AG04449 (cell line): Measurements from ENCODE around the gene MFGE8.

Experiments
- CTCF ChIA-PET: fragments of 350-600 bp; formaldehyde crosslinking; extraction: SDS; loops from one replicate; lab custom pipeline; 2021; ENCODE audit warnings: antibody characterized with exemption; lab: Yijun Ruan, JAX
- POLR2A ChIA-PET: fragments of 400-600, 350-600 bp; formaldehyde crosslinking; extraction: SDS; loops from one replicate; lab custom pipeline; 2020; ENCODE audit warnings: antibody characterized with exemption, inconsistent platforms; lab: Yijun Ruan, JAX
- DNase-seq: peaks from one replicate; pipeline ENCODE4 v3.0.0-alpha.2; 2010; ENCODE audit warnings: low read depth, low spot score
- H3K4me3 ChIP-seq: 2 replicates; pipeline ENCODE4 v1.5.1; 2011; ENCODE audit warnings: low read depth, mild to moderate bottlenecking, control low read depth, low read length
- TF ChIP-seq, protein P1 (sequence below): IDR thresholded peaks from one replicate; pipeline ENCODE4 v1.5.1; 2011; ENCODE audit warnings: mild to moderate bottlenecking, moderate library complexity, low read length, control low read depth, inconsistent platforms; ENCODE audit not compliant: insufficient read depth; ENCODE audit errors: missing control alignments

MFGE8 gene

DNA sequence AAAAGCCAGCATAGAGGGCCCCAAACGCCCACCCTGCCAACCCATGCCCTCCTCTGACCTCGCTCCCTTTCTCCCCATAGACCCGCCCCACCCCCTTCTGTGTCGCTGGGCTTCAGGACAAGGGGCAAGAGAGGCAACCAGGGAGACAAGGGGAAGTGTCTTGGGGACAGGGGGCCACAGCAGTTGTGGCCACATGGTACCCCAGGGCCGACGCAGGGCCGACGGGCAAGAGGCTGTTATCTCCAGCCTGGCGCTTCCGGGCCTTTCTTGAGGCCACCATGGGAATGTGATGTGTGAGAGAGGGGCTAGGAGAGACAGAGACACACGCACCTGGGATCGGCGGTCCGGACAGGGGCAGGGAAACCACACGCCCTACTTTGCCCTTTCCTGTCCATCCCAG lies 14.4 kb downstream of the MFGE8 start:
- TF ChIP-seq, protein P1, sequence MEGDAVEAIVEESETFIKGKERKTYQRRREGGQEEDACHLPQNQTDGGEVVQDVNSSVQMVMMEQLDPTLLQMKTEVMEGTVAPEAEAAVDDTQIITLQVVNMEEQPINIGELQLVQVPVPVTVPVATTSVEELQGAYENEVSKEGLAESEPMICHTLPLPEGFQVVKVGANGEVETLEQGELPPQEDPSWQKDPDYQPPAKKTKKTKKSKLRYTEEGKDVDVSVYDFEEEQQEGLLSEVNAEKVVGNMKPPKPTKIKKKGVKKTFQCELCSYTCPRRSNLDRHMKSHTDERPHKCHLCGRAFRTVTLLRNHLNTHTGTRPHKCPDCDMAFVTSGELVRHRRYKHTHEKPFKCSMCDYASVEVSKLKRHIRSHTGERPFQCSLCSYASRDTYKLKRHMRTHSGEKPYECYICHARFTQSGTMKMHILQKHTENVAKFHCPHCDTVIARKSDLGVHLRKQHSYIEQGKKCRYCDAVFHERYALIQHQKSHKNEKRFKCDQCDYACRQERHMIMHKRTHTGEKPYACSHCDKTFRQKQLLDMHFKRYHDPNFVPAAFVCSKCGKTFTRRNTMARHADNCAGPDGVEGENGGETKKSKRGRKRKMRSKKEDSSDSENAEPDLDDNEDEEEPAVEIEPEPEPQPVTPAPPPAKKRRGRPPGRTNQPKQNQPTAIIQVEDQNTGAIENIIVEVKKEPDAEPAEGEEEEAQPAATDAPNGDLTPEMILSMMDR = no peak
- no peak overlapping the region for H3K4me3 ChIP-seq
- no peak for DNase-seq
- ChIA-PET POLR2A (interaction anchor here (0.6 kb wide), 1 partner anchor 277 kb away, joined by 3 read pairs; no protein-coding TSS in a partner anchor), CTCF (interaction anchor here (0.8 to 3.0 kb wide), 9 partner anchors 8 to 244 kb away, joined by 3 to 37 read pairs (median 6); no protein-coding TSS in a partner anchor)

- H3K4me3 ChIP-seq = no peak overlapping the region
- no peak for DNase-seq
- ChIA-PET POLR2A (interaction anchor here (0.6 kb wide), 1 partner anchor 278 kb away, joined by 3 read pairs; no protein-coding TSS in a partner anchor), CTCF (interaction anchor here (0.7 to 3.0 kb wide), 19 partner anchors 8 to 273 kb away, joined by 3 to 37 read pairs (median 5); no protein-coding TSS in a partner anchor)
- TF ChIP-seq, protein P1 = peak; percentile 65
Measured at GRCh38 chr15:88897456-88898194, 15.6 kb downstream of the MFGE8 start.

GRCh38 chr15:88897142-88897455 lies 16.1 kb downstream of the MFGE8 start:
- CTCF ChIA-PET = interaction anchor here (1.0 to 3.0 kb wide), 13 partner anchors 8 to 242 kb away, joined by 3 to 37 read pairs (median 5); no protein-coding TSS in a partner anchor

DNA sequence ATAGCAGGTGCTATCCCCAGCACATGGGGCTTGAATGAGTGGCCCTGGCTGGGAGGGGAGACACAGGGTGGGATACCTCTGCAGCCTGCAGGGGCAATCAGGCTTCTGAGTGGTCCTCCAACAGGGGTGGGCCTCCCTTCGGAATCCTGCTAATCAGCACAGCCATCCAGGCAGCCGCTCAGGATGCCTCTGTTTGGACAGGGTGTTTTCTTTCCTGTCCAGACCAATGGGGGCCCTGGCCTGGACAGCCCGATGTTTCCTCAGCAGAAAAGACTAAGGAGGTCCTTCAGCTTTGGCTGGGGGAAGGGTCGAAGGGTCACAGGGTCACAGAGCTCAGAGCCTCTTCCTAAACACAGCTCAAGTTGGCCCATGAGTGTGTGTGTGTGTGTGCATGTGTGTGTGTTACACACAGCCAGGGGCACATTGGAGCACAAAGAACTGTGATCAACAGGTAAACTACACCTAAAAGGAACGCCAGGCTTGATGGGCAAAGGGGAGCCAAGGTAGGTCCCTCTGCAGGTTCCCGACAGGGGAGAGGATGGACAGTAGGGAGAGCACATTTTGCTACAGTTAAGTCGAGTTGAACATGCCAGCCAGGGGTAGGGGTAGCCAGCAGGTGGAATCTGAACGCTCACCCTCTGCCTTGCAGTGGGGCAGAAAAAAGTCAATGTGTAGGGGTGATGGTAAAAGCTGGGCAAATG lies 16.7 kb downstream of the MFGE8 start:
- ChIA-PET POLR2A (interaction anchor here (0.9 kb wide), 1 partner anchor 122 kb away, joined by 3 read pairs; no protein-coding TSS in a partner anchor), CTCF (interaction anchor here (1.0 to 3.0 kb wide), 13 partner anchors 9 to 242 kb away, joined by 3 to 37 read pairs (median 5); no protein-coding TSS in a partner anchor)
- DNase-seq = no peak
- no peak overlapping the region for H3K4me3 ChIP-seq
- TF ChIP-seq, protein P1 = no peak

More at GRCh38 chr15:88897142-88897455, 16.1 kb downstream of the MFGE8 start:
- TF ChIP-seq, protein P1 = no peak
- POLR2A ChIA-PET = interaction anchor here (0.9 kb wide), 1 partner anchor 121 kb away, joined by 3 read pairs; no protein-coding TSS in a partner anchor
- DNase-seq = no peak
- H3K4me3 ChIP-seq = peak overlapping the region; percentile 6; the same call in 1 of the 2 replicates

DNA sequence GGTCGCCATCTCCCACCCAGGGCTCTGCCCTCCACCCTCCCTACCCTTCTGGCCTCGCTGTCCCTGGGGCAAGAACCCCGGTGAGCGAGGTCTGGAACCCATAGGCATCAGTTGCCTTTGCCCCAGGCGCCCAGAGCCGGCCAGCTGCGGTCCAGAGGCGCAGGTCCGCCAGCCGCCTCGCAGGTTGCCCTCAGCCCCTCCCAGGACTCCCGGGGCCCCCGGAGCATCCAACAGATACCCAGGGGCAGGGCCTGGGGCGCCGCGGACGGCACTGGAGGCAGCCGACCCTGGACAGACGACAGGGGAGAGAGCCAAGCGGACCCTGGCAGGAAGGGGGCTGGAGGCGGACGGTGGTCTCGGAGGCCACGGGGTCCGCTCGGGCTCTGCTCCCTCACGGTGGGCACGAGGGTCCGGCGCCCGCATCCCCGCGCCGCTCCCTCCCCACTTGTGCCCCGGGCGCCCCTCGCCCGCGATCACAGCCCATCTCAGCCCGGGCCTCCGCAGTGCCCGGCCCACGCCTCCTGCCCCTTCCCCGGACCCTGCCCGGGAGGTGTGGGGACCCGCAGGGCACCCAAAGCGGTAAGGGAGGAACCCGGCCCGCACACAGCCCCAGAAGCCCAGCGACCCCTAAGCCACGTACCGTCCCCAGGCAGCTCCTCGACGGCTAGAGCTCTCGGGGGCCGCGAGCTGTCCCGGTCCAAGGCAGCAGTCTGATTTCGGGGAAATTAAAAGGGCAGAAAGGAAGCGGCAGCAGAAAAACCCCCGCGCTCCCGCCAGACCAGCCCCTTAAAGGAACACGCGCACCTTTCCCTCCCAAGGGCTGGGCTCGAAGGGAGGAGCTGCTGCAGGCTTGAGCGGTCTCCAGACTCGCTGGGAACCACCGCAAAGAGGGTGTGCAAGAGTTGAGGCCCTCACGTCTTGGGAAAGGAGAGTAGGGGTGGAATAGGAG lies 18.1 kb downstream of the MFGE8 start, which contains the start of gene HAPLN3:
Gene HAPLN3 (minus strand): TSS at position 726 of the 949 bp plus-strand sequence. CDS start 8,246 bp downstream, outside the sequence.
- peak within 1 kb of the TSS; percentile 65 for H3K4me3 ChIP-seq
- no peak for DNase-seq
- TF ChIP-seq, protein P1 = no peak
- CTCF ChIA-PET = interaction anchor here (0.6 to 2.3 kb wide), 8 partner anchors 13 to 237 kb away, joined by 3 to 14 read pairs (median 3); no protein-coding TSS in a partner anchor
- POLR2A ChIA-PET = interaction anchor here (0.7 kb wide), 1 partner anchor 25 kb away, joined by 4 read pairs; no protein-coding TSS in a partner anchor
